H9 (cell line): ENCODE measurements around the gene NT5DC1. TPM values are rescaled to one million over a fixed set of nuclear protein-coding genes. Genes with fewer than 3 reads are reported as not detected.
A peak's percentile ranks its signal among the peaks of the same experiment; 100 is the strongest.

Experiments
- DNase-seq: peaks from one replicate; pipeline ENCODE4 v3.0.0-alpha.2; 2017
- H2AFZ ChIP-seq: one replicate; pipeline ENCODE4 v1.6.1; 2013; ENCODE audit warnings: mild to moderate bottlenecking, low read length, control low read depth, moderate library complexity
- H2AK5ac ChIP-seq: 2 replicates; pipeline ENCODE4 v1.6.1; 2013; ENCODE audit warnings: low read length, control low read depth, mixed read lengths; ENCODE audit not compliant: insufficient read length
- H2BK120ac ChIP-seq: one replicate; pipeline ENCODE4 v1.6.1; 2013; ENCODE audit warnings: low read depth, mild to moderate bottlenecking, low read length, control low read depth, inconsistent platforms; ENCODE audit not compliant: poor library complexity, severe bottlenecking
- H2BK12ac ChIP-seq: 2 replicates; pipeline ENCODE4 v1.6.1; 2013; ENCODE audit warnings: low read length, control low read depth, mixed read lengths, low read depth; ENCODE audit not compliant: insufficient read length
- H2BK15ac ChIP-seq: 2 replicates; pipeline ENCODE4 v1.6.1; 2013; ENCODE audit warnings: low read depth, low read length, control low read depth
- H2BK20ac ChIP-seq: one replicate; pipeline ENCODE4 v1.6.1; 2013; ENCODE audit warnings: low read depth, mild to moderate bottlenecking, low read length, control low read depth, inconsistent platforms; ENCODE audit not compliant: poor library complexity, severe bottlenecking
- H2BK5ac ChIP-seq: 2 replicates; pipeline ENCODE4 v1.6.1; 2013; ENCODE audit warnings: low read length, control low read depth, mixed read lengths; ENCODE audit not compliant: insufficient read length
- H3K14ac ChIP-seq: 2 replicates; pipeline ENCODE4 v1.6.1; 2013; ENCODE audit warnings: low read length, control low read depth; ENCODE audit not compliant: insufficient read depth
- H3K18ac ChIP-seq: 2 replicates; pipeline ENCODE4 v1.6.1; 2013; ENCODE audit warnings: low read depth, mild to moderate bottlenecking, mixed read lengths, low read length, control low read depth; ENCODE audit not compliant: insufficient read length
- H3K23ac ChIP-seq: 2 replicates; pipeline ENCODE4 v1.6.1; 2013; ENCODE audit warnings: low read length, control low read depth, mixed read lengths, low read depth; ENCODE audit not compliant: insufficient read length
- H3K23me2 ChIP-seq: 2 replicates; pipeline ENCODE4 v1.6.1; 2013; ENCODE audit warnings: low read depth, mild to moderate bottlenecking, mixed read lengths, low read length, control low read depth; ENCODE audit not compliant: insufficient read length, poor library complexity, severe bottlenecking
- H3K27ac ChIP-seq: 2 replicates; pipeline ENCODE4 v1.5.1; 2013; ENCODE audit warnings: low read length, control low read depth, mixed read lengths, low read depth; ENCODE audit not compliant: insufficient read length
- H3K27me3 ChIP-seq: 2 replicates; pipeline ENCODE4 v1.6.1; 2013; ENCODE audit warnings: low read length, control low read depth, inconsistent platforms; ENCODE audit not compliant: insufficient read depth
- H3K4ac ChIP-seq: 2 replicates; pipeline ENCODE4 v1.6.1; 2013; ENCODE audit warnings: low read depth, mild to moderate bottlenecking, control low read depth, inconsistent platforms, low read length, moderate library complexity
- H3K4me1 ChIP-seq: 2 replicates; pipeline ENCODE4 v1.6.1; 2013; ENCODE audit warnings: low read length, control low read depth, inconsistent platforms; ENCODE audit not compliant: insufficient read depth
- H3K4me2 ChIP-seq: 2 replicates; pipeline ENCODE4 v1.6.1; 2013; ENCODE audit warnings: low read length, control low read depth, mixed read lengths; ENCODE audit not compliant: insufficient read length, insufficient read depth
- H3K56ac ChIP-seq: 2 replicates; pipeline ENCODE4 v1.6.1; 2013; ENCODE audit warnings: low read depth, mild to moderate bottlenecking, mixed read lengths, low read length, control low read depth; ENCODE audit not compliant: insufficient read length
- H3K79me1 ChIP-seq: 2 replicates; pipeline ENCODE4 v1.6.1; 2013; ENCODE audit warnings: low read depth, mild to moderate bottlenecking, moderate library complexity, low read length, control low read depth, inconsistent platforms; ENCODE audit not compliant: insufficient read depth, poor library complexity, severe bottlenecking
- H3K79me2 ChIP-seq: 2 replicates; pipeline ENCODE4 v1.6.1; 2013; ENCODE audit warnings: low read length, control low read depth, inconsistent platforms; ENCODE audit not compliant: insufficient read depth
- H3K9ac ChIP-seq: 2 replicates; pipeline ENCODE4 v1.6.1; 2013; ENCODE audit warnings: low read length, control low read depth, mixed read lengths; ENCODE audit not compliant: insufficient read length; ENCODE audit errors: extremely low read depth
- H3K9me3 ChIP-seq: one replicate; pipeline ENCODE4 v1.6.1; 2013; ENCODE audit warnings: low read depth, low read length, inconsistent platforms; ENCODE audit not compliant: control insufficient read depth
- H3T11ph ChIP-seq: one replicate; pipeline ENCODE4 v1.6.1; 2013; ENCODE audit warnings: mild to moderate bottlenecking, low read length, control low read depth, inconsistent platforms
- H4K20me1 ChIP-seq: one replicate; pipeline ENCODE4 v1.6.1; 2013; ENCODE audit not compliant: control insufficient read depth, insufficient read length, insufficient read depth
- H4K5ac ChIP-seq: 2 replicates; pipeline ENCODE4 v1.6.1; 2013; ENCODE audit warnings: low read depth, mild to moderate bottlenecking, mixed read lengths, low read length, control low read depth; ENCODE audit not compliant: insufficient read length
- H4K8ac ChIP-seq: replicated peaks from 2 replicates; pipeline ENCODE4 v1.6.1; 2013; ENCODE audit warnings: low read length, control low read depth, mixed read lengths, low read depth; ENCODE audit not compliant: insufficient read length
- H4K91ac ChIP-seq: 2 replicates; pipeline ENCODE4 v1.6.1; 2013; ENCODE audit warnings: low read depth, mild to moderate bottlenecking, moderate library complexity, mixed read lengths, low read length, control low read depth; ENCODE audit not compliant: insufficient read length
- H3K27ac Mint-ChIP-seq, 3 experiments: 2 replicates in 2 of 3; 3 replicates in 1 of 3; pipeline ENCODE4 v1.8.0; 2020 to 2021; ENCODE audit warnings: mixed read lengths in 3 of 3, mild to moderate bottlenecking in 1 of 3, moderate library complexity in 1 of 3
- H3K27me3 Mint-ChIP-seq: 2 replicates; pipeline ENCODE4 v1.8.0; 2021; ENCODE audit warnings: low read depth, mild to moderate bottlenecking, moderate library complexity, mixed read lengths
- H3K36me3 Mint-ChIP-seq, 3 experiments: 2 replicates in 2 of 3; 3 replicates in 1 of 3; pipeline ENCODE4 v1.8.0; 2020 to 2021; ENCODE audit warnings: low read depth in 3 of 3, mixed read lengths in 3 of 3; ENCODE audit not compliant: insufficient read depth in 1 of 3
- H3K4me1 Mint-ChIP-seq, 2 experiments: 2 replicates each; pipeline ENCODE4 v1.8.0; 2020; ENCODE audit warnings: mixed read lengths in 2 of 2
- H3K4me3 Mint-ChIP-seq, 2 experiments: 2 replicates in 1 of 2; 3 replicates in 1 of 2; pipeline ENCODE4 v1.8.0; 2020 to 2021; ENCODE audit warnings: mild to moderate bottlenecking in 2 of 2, mixed read lengths in 2 of 2, moderate library complexity in 1 of 2
- H3K9me3 Mint-ChIP-seq, 2 experiments: 2 replicates in 1 of 2; 3 replicates in 1 of 2; pipeline ENCODE4 v1.8.0; 2020; ENCODE audit warnings: mild to moderate bottlenecking in 2 of 2, mixed read lengths in 2 of 2, moderate library complexity in 1 of 2
- CTCF ChIP-seq: fragments of 200-600 bp; sonication (generic); conservative IDR thresholded peaks from 3 replicates; pipeline ENCODE4 v1.8.0; 2021; ENCODE audit warnings: antibody characterized with exemption, mild to moderate bottlenecking
- WGBS: extraction: QIAGEN DNeasy Blood & Tissue Kit; methylation state at CpG from one replicate; pipeline ENCODE4 v1.1.7; 2013; ENCODE audit warnings: missing lambda C conversion rate, low lambda C conversion rate, mixed read lengths; ENCODE audit not compliant: insufficient read length; ENCODE audit errors: extremely low coverage; 5-methylcytosine and 5-hydroxymethylcytosine counted together
- total RNA-seq: library from RNA; stranded (reverse); gene quantifications from 2 replicates; pipeline ENCODE4 v1.2.1, GENCODE V29; 2021

Gene NT5DC1
- total RNA-seq, 1 experiment from 2014 or later = 64.9 TPM

- Histone ChIP-seq H2AFZ (no peak overlapping the region), H3K9ac (no peak overlapping the region), H3K4me1 (peaks cover 2% of the 10 kb centered on the region; the same call in 1 of the 2 replicates), H3K23me2 (no peaks in the 10 kb centered on the region), H2BK120ac (no peak overlapping the region), H3K79me2 (no peaks in the 10 kb centered on the region), H3K14ac (no peak overlapping the region), H4K20me1 (no peaks in the 10 kb centered on the region), H2AK5ac (no peak overlapping the region), H2BK20ac (no peak overlapping the region), H2BK5ac (no peak overlapping the region), H3K18ac (no peak overlapping the region), H3K4me2 (no peak overlapping the region), H3K27ac (no peak overlapping the region), H3K23ac (no peak overlapping the region), H3K27me3 (no peaks in the 10 kb centered on the region), H2BK15ac (no peak overlapping the region), H3K4ac (no peak overlapping the region), H3K56ac (no peak overlapping the region), H3K79me1 (no peaks in the 10 kb centered on the region), H4K91ac (no peak overlapping the region), H4K5ac (no peak overlapping the region), H3T11ph (no peak overlapping the region), H2BK12ac (no peak overlapping the region), H4K8ac (no peak overlapping the region), H3K9me3 (no peaks in the 10 kb centered on the region)
- Mint-ChIP-seq H3K36me3 (no peaks in the 10 kb centered on the region; a peak in 1 of 7 replicates), H3K4me1 (peaks cover 18 to 22% of the 10 kb centered on the region in 2 experiments), H3K27ac (0 out of 7 replicates have a peak overlapping the region, but pooled peaks of 1 of the 3 experiments have one; percentile 69), H3K4me3 (no peak overlapping the region), H3K9me3 (no peaks in the 10 kb centered on the region), H3K27me3 (no peaks in the 10 kb centered on the region)
- DNase-seq = no peak
- TF ChIP-seq CTCF = no peak
- WGBS = no CpG with 5 or more reads among the region's 5 CpGs
Observed at GRCh38 chr6:116136933-116137340, 36.3 kb downstream of the NT5DC1 start.
